Activated naive CD4-positive, alpha-beta T cell treated with anti-CD3 and anti-CD28 coated beads for 36 hours (primary cell): ENCODE results near the gene MCM3AP. TPM values are rescaled to one million over a fixed set of nuclear protein-coding genes. Genes with fewer than 3 reads are reported as not detected.
"Not testable (repeated sequence)": the region's sequence is repeated elsewhere in the genome, so short reads cannot be mapped to it uniquely, and the experiment has no call there.

Source experiments
- CTCF ChIA-PET: fragments of 350-600 bp; sonication (Branson Sonifier 250); formaldehyde crosslinking; loops from one replicate; lab custom pipeline; 2021; ENCODE audit warnings: antibody characterized with exemption; lab: Charles Lee
- DNase-seq: peaks from one replicate; pipeline ENCODE4 v3.0.0-alpha.2; 2020
- H3K27ac Mint-ChIP-seq: one replicate; pipeline ENCODE4 v1.8.0; 2021; ENCODE audit warnings: mild to moderate bottlenecking, mixed read lengths
- H3K27me3 Mint-ChIP-seq: one replicate; pipeline ENCODE4 v1.8.0; 2021; ENCODE audit warnings: low read depth, mixed read lengths
- H3K36me3 Mint-ChIP-seq: one replicate; pipeline ENCODE4 v1.8.0; 2021; ENCODE audit warnings: low read depth, mixed read lengths
- H3K4me1 Mint-ChIP-seq: one replicate; pipeline ENCODE4 v1.8.0; 2021; ENCODE audit warnings: low read depth, mixed read lengths
- H3K4me3 Mint-ChIP-seq: one replicate; pipeline ENCODE4 v1.8.0; 2021; ENCODE audit warnings: mild to moderate bottlenecking, moderate library complexity, mixed read lengths
- H3K9me3 Mint-ChIP-seq: one replicate; pipeline ENCODE4 v1.8.0; 2021; ENCODE audit warnings: mixed read lengths
- intact Hi-C: fragments of 100-400 bp; cut with micrococcal nuclease; formaldehyde crosslinking; loops from one replicate; pipeline ENCODE4 v1.15.1; 2023
- total RNA-seq, 2 experiments: library from RNA; stranded (reverse); gene quantifications; one replicate each; pipeline ENCODE4 v1.2.3, GENCODE V29; 2021

Gene MCM3AP
- total RNA-seq, 2 experiments from 2014 or later, result 86.7 to 89.8 TPM

- H3K9me3 Mint-ChIP-seq, result peaks cover 5% of the 10 kb centered on the region
- peak within 1 kb of the TSS; percentile 97 for H3K4me3 Mint-ChIP-seq
- peaks cover 23% of the 10 kb centered on the region for H3K36me3 Mint-ChIP-seq
- intact Hi-C loops, result loop anchor here (1.0 to 2.0 kb wide), 5 partner anchors 24 to 230 kb away; partner anchors contain the start of genes C21orf58, DIP2A, SPATC1L and YBEY
- H3K27ac Mint-ChIP-seq, result peak within 1 kb of the TSS; percentile 81
- H3K4me1 Mint-ChIP-seq, result peaks cover 34% of the 10 kb centered on the region
- DNase-seq, result peak; percentile 95
- CTCF ChIA-PET, result interaction anchor here (1.1 kb wide), 1 partner anchor 85 kb away, joined by 3 read pairs; no protein-coding TSS in a partner anchor
- H3K27me3 Mint-ChIP-seq, result no peaks in the 10 kb centered on the region
These were observed 56.9 kb downstream of the MCM3AP start, which contains the start of gene LSS for GRCh38 chr21:46228345-46229051. LSS (minus strand) TSS chr21:46228774; CDS start chr21:46228745, 29 bp downstream.

GRCh38 chr21:46227811-46228344 lies 57.5 kb downstream of the MCM3AP start:
- H3K27ac Mint-ChIP-seq, result no peak overlapping the region
- CTCF ChIA-PET, result interaction anchor here (0.6 to 1.1 kb wide), 2 partner anchors 84 to 85 kb away, joined by 3 read pairs; no protein-coding TSS in a partner anchor
- no peaks in the 10 kb centered on the region for H3K27me3 Mint-ChIP-seq
- H3K4me1 Mint-ChIP-seq, result peaks cover 34% of the 10 kb centered on the region
- no peak for DNase-seq
- peaks cover 23% of the 10 kb centered on the region for H3K36me3 Mint-ChIP-seq
- peak overlapping the region; percentile 73 for H3K4me3 Mint-ChIP-seq
- intact Hi-C loops, result loop anchor here (1.0 to 2.0 kb wide), 6 partner anchors 25 to 231 kb away; partner anchors contain the start of genes C21orf58, DIP2A, SPATC1L and YBEY
- H3K9me3 Mint-ChIP-seq, result peaks cover 5% of the 10 kb centered on the region

- Mint-ChIP-seq H3K27ac (no peak overlapping the region), H3K9me3 (peaks cover 5% of the 10 kb centered on the region), H3K4me1 (peaks cover 34% of the 10 kb centered on the region), H3K4me3 (peak overlapping the region; percentile 73), H3K36me3 (peaks cover 17% of the 10 kb centered on the region), H3K27me3 (no peaks in the 10 kb centered on the region)
- DNase-seq, result no peak
- CTCF ChIA-PET, result interaction anchor here (0.5 to 1.1 kb wide), 3 partner anchors 28 to 84 kb away, joined by 3 read pairs; no protein-coding TSS in a partner anchor
- intact Hi-C loops, result loop anchor here (1.0 kb wide), 1 partner anchor 83 kb away; no protein-coding TSS in a partner anchor
These were observed 58.4 kb downstream of the MCM3AP start for GRCh38 chr21:46226920-46227599.

- Mint-ChIP-seq H3K27ac (no peak overlapping the region), H3K4me3 (no peak overlapping the region)
These were observed 59.3 kb downstream of the MCM3AP start for GRCh38 chr21:46226146-46226545.

GRCh38 chr21:46223661-46224060 lies 61.8 kb downstream of the MCM3AP start:
- CTCF ChIA-PET, H3K27me3 Mint-ChIP-seq, DNase-seq, H3K9me3 Mint-ChIP-seq, H3K27ac Mint-ChIP-seq, H3K36me3 Mint-ChIP-seq, H3K4me3 Mint-ChIP-seq: not testable (repeated sequence)
- peaks cover 18% of the 10 kb centered on the region for H3K4me1 Mint-ChIP-seq
- intact Hi-C loops, result loop anchor here (2.0 kb wide), 1 partner anchor 251 kb away; no protein-coding TSS in a partner anchor

More at GRCh38 chr21:46226146-46226545, 59.3 kb downstream of the MCM3AP start:
- H3K27me3 Mint-ChIP-seq, result no peaks in the 10 kb centered on the region
- intact Hi-C loops, result no loop called here
- H3K9me3 Mint-ChIP-seq, result peaks cover under 1% of the 10 kb centered on the region
- peaks cover 30% of the 10 kb centered on the region for H3K4me1 Mint-ChIP-seq
- CTCF ChIA-PET, result no interaction called here
- no peak for DNase-seq
- H3K36me3 Mint-ChIP-seq, result peaks cover 8% of the 10 kb centered on the region

- CTCF ChIA-PET, result no interaction called here
- Mint-ChIP-seq H3K9me3 (no peaks in the 10 kb centered on the region), H3K27me3 (no peaks in the 10 kb centered on the region), H3K4me3 (no peak overlapping the region), H3K27ac (no peak overlapping the region), H3K36me3 (no peaks in the 10 kb centered on the region), H3K4me1 (peaks cover 18% of the 10 kb centered on the region)
- intact Hi-C loops, result loop anchor here (2.0 kb wide), 1 partner anchor 250 kb away; no protein-coding TSS in a partner anchor
- DNase-seq, result no peak
These were observed 62.2 kb downstream of the MCM3AP start for GRCh38 chr21:46223217-46223616.

- CTCF ChIA-PET, result no interaction called here
- Mint-ChIP-seq H3K27ac (no peak overlapping the region), H3K27me3 (no peaks in the 10 kb centered on the region), H3K4me3 (no peak overlapping the region), H3K9me3 (no peaks in the 10 kb centered on the region), H3K36me3 (no peaks in the 10 kb centered on the region), H3K4me1 (peaks cover 15% of the 10 kb centered on the region)
- intact Hi-C loops, result loop anchor here (2.0 kb wide), 1 partner anchor 250 kb away; no protein-coding TSS in a partner anchor
- no peak for DNase-seq
These were observed 62.8 kb downstream of the MCM3AP start for GRCh38 chr21:46222436-46223116.

- H3K27ac Mint-ChIP-seq, result no peak overlapping the region
- intact Hi-C loops, result loop anchor here (2.0 kb wide), 1 partner anchor 249 kb away; no protein-coding TSS in a partner anchor
These were observed 63.6 kb downstream of the MCM3AP start for GRCh38 chr21:46221664-46222435.

GRCh38 chr21:46220847-46221246 lies 64.6 kb downstream of the MCM3AP start:
- no peaks in the 10 kb centered on the region for H3K36me3 Mint-ChIP-seq
- no peaks in the 10 kb centered on the region for H3K9me3 Mint-ChIP-seq
- H3K4me1 Mint-ChIP-seq, result no peaks in the 10 kb centered on the region
- no peak overlapping the region for H3K4me3 Mint-ChIP-seq
- CTCF ChIA-PET, result no interaction called here
- intact Hi-C loops, result no loop called here
- H3K27ac Mint-ChIP-seq, result no peak overlapping the region
- H3K27me3 Mint-ChIP-seq, result no peaks in the 10 kb centered on the region
- DNase-seq, result no peak

More at GRCh38 chr21:46221664-46222435, 63.6 kb downstream of the MCM3AP start:
- no peaks in the 10 kb centered on the region for H3K27me3 Mint-ChIP-seq
- H3K4me1 Mint-ChIP-seq, result peaks cover 7% of the 10 kb centered on the region
- no peaks in the 10 kb centered on the region for H3K9me3 Mint-ChIP-seq
- DNase-seq, result no peak
- H3K36me3 Mint-ChIP-seq, result no peaks in the 10 kb centered on the region
- no peak overlapping the region for H3K4me3 Mint-ChIP-seq
- CTCF ChIA-PET, result no interaction called here

- H3K27me3 Mint-ChIP-seq, result no peaks in the 10 kb centered on the region
- no peak overlapping the region for H3K27ac Mint-ChIP-seq
- CTCF ChIA-PET, result interaction anchor here (1.4 kb wide), 1 partner anchor 67 kb away, joined by 4 read pairs; no protein-coding TSS in a partner anchor
- H3K4me3 Mint-ChIP-seq, result no peak overlapping the region
- intact Hi-C loops, result no loop called here
- no peaks in the 10 kb centered on the region for H3K9me3 Mint-ChIP-seq
- no peaks in the 10 kb centered on the region for H3K4me1 Mint-ChIP-seq
- DNase-seq, result no peak
- H3K36me3 Mint-ChIP-seq, result no peaks in the 10 kb centered on the region
These were observed 65.1 kb downstream of the MCM3AP start for GRCh38 chr21:46220275-46220810.
